Mesenteric fat pad (tissue), 1 donor: ENCODE data around the gene ELOVL7. TPM values are rescaled to one million over a fixed set of nuclear protein-coding genes. Genes with fewer than 3 reads are reported as not detected.
"Not testable (repeated sequence)": the region's sequence is repeated elsewhere in the genome, so short reads cannot be mapped to it uniquely, and the experiment has no call there.

Experiments used
- DNase-seq: peaks from one replicate; pipeline ENCODE4 v3.0.0-alpha.2; 2020; ENCODE audit warnings: low spot score
- total RNA-seq: library from RNA; stranded (reverse); fragmentation: NEBNext Ultra II Directional; extraction: Animal tissue kit (Norgen Biotek cat#: 25700); gene quantifications from one replicate; pipeline ENCODE4 v1.2.1, GENCODE V29; 2021
- donor health status: DM: yes; HTN: yes; CAD: no.

The ELOVL7 gene
- total RNA-seq, 1 donor from 2014 or later: 5.6 TPM

GRCh38 chr5:60795424-60795950 is 48.6 kb downstream of the ELOVL7 start:
- not testable (repeated sequence) for DNase-seq

- DNase-seq: no peak
These were observed 49.4 kb downstream of the ELOVL7 start for GRCh38 chr5:60794691-60795090.

DNA sequence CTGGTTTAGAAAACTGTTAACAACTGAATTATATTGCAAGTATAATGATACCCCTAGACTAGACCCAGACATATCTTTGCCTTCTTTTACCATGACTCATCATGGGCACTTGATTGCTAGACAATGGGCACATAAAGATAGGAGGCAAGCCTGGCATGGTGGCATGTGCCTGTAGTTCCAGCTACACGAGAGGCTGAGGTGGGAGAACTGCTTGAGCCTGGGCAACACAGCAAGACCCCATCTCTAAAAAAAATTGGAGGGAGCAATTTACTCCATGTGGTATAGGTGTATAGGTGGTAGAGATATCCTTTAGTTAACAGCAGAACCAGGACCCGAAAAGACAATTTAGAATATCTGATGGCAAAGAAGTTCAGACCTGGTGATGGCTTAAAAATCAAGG is 51.6 kb downstream of the ELOVL7 start:
- no peak for DNase-seq

GRCh38 chr5:60789551-60789950 is 54.5 kb downstream of the ELOVL7 start:
- DNase-seq: no peak

DNA sequence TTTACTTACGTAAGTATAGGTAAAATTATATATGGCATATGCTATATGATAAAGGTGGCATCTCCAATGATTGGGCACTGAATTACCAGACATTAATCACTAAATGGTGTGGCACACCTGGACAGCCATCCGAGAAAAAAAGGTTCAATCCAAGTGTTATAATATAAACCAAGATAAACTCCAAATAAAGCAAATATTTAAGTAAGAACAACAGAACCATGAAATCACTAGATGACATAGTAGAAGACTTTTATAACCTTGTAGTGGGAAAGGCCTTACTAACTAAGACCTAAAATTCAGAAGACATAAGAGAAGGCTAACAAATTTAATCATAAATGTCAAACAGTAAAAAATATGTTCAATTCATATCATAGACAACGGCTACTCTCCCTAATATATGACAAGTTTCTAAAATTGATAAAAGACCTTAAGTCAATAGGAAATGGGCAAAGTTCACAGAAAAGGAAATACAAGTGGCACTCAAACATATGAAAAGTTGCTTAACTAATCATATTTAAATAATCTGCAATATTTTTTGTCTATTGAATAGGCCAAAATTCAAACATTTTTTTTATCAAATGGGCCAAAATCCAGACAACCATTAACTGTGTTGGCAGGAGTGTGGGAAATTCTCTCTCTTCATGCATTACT is 55.1 kb downstream of the ELOVL7 start:
- no peak for DNase-seq

DNA sequence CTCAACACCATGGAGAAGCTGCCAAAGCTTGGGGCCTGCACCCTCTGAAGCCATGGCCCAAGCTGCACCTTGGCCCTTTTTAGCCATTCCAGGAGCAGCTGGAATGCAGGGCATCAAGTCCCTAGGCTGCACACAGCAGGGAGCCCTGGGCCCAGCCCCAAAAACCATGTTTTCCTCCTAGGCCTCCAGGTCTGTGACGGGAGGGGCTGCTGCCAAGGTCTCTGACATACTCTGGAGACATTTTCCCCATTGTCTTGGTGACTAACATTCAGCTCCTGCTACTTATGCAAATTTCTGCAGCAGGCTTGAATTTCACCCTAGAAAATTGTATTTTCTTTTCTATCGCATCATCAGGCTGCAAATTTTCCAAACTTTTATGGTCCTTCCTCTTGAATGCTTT is 64.6 kb downstream of the ELOVL7 start:
- DNase-seq: no peak

DNA sequence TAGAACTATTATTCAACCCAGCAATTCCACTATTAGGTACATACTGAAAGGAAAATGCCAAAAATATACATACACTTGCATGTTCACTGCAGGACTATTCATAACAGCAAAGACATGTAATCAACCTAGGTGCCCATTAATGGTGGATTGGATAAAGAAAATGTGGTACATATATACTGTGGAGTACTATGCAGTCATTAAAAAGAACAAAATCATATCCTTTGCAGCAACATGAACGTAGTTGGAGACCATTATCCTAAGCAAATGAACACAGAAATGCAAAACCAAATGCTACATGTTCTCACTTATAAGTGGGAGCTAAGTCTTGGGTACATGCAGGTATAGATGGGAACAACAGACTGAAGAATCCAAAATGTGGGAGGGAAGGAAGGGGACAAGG is 67.7 kb downstream of the ELOVL7 start:
- DNase-seq: no peak

- DNase-seq: no peak
These were observed 78.9 kb downstream of the ELOVL7 start for GRCh38 chr5:60765019-60765709.

DNA sequence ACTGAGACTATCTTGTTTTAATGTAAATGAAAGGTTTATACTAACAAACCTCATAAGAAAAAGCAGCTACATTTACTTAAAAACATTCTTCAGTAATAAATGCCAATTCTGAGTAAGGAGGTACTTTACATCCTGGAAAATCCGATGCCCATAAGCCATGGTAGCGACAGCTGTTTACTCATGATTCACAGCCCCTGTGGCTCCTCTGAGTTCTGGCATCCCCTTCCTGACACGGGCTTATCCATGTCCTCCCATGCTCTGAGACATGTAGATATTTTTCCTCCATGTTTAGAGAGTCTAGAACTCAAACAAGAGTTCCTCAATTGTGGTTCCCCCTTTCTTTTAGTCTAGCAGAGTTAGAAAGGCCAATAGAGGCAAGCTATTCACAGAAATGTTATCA is 81.0 kb downstream of the ELOVL7 start:
- DNase-seq: no peak

DNA sequence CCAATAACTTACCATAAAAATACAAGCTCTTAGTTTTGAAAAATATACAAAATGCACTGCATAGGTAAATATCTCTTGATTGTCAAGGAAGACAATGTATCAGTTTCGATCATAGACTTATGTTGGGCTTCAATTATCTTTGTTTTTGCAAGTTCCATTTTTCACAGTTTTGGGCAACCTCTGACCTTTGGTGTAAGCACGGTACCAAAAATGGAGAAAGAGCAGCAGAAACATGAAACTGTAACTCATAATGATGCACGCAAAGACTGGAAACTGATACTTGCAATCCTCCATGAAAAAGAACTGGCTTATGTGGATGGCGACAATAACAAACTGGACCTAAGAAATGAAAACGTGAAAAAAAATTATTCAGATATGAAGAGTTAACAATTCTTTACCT is 89.6 kb downstream of the ELOVL7 start:
- DNase-seq: no peak

GRCh38 chr5:60744682-60745081 is 99.4 kb downstream of the ELOVL7 start:
- no peak for DNase-seq

GRCh38 chr5:60743511-60744314 is 100.4 kb downstream of the ELOVL7 start:
- DNase-seq: no peak

- no peak for DNase-seq
These were observed 103.7 kb downstream of the ELOVL7 start for GRCh38 chr5:60740322-60740721.

DNA sequence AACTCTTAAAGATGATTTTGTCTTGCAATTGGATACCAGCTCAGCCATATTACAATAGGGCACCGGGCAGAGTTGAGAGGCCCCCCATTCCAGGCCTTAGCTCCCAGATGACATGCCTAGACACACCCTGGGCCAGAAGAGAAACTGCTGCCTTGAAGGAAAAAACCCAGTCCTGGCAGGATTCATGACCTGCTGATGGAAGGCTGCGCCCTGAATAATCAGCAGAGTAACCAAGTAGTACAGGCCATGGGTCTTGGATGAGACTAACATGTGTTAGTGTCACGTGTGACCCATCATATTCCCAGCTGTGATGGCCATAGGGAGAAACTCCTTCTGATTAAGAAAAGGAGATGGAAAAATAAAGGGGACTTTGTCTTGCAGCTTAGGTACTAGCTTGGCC is 105.1 kb downstream of the ELOVL7 start:
- DNase-seq: no peak

- no peak for DNase-seq
These were observed 105.6 kb downstream of the ELOVL7 start for GRCh38 chr5:60738461-60738860.

DNA sequence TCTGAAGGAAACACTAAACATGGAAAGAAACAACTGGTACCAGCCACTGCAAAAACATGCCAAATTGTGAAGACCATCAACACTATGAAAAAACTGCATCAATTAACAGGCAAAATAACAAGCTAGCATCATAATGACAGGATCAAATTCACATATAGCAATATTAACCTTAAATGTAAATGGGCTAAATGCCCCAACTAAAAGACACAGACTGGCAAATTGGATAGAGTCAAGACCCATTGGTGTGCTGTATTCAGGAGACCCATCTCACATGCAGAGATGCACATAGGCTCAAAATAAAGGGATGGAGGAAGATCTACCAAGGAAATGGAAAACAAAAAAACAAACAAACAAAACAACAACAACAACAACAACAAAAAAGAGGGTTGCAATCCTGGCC is 113.2 kb downstream of the ELOVL7 start:
- DNase-seq: not testable (repeated sequence)

- no peak for DNase-seq
These were observed 116.9 kb downstream of the ELOVL7 start for GRCh38 chr5:60727033-60727679.

DNA sequence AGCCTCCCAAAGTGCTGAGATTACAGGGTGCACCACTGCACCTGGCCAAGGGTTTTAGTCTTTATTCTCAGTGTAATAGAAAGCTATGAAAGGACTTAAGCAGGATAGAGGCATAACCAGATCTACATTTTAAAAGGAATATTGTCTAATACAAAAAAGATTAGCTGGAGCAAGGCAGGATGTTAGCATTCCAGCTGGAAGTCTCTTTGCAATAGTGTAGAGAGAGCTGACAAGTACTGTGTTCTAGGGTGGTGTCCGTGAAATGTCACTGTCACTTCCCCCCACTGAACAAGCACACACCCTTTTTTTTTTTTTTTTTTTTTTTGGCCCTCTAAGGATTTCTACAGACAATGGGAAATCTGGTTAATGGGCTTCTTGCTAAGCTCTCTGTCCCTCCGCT is 119.9 kb downstream of the ELOVL7 start:
- no peak for DNase-seq

DNA sequence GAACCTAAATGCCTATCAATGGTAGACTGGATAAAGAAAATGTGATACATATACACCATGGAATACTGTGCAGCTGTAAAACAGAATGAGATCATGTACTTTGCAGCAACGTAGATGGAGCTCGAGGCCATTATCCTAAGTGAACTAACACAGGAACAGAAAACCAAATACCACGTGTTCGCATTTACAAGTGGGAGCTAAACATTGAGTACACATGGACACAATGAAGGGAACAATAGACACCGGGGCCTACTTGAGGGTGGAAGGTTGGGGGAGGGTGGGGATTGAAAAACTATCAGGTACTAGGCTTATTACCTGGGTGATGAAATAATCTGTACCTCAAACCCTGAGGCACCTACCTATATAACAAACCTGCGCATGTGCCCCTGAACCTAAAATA is 121.7 kb downstream of the ELOVL7 start:
- DNase-seq: no peak

- DNase-seq: no peak
These were observed 124.7 kb downstream of the ELOVL7 start for GRCh38 chr5:60719329-60719728.

GRCh38 chr5:60718166-60718892 is 125.7 kb downstream of the ELOVL7 start:
- no peak for DNase-seq
